ENCODE data around the gene LEP. TPM values are rescaled to one million over a fixed set of nuclear protein-coding genes. Genes with fewer than 3 reads are reported as not detected.

Gene LEP
- total RNA-seq, 1 experiment from 2014 or later: not detected

GRCh38 chr7:128257458-128257857 lies 16.4 kb downstream of the LEP start (continued):
- TF ChIP-seq CBX3 (IDR thresholded peaks at IDR 0.05; ENCODE audit: low read depth) (no peak), EZH2phosphoT487 (IDR thresholded peaks at IDR 0.05; ENCODE audit: borderline replicate concordance) (no peak), MAX (IDR thresholded peaks at IDR 0.05) (no peak), POLR2A (IDR thresholded peaks at IDR 0.05; ENCODE audit: borderline replicate concordance, extremely low read depth, insufficient read depth, insufficient read length) (no peak), CTCF (IDR thresholded peaks at IDR 0.05 in 2 of 3, conservative IDR thresholded peaks at IDR 0.05 in 1 of 3; ENCODE audit: borderline replicate concordance in 1 of 3, insufficient read depth in 1 of 3, low read depth in 2 of 3, low read length in 2 of 3) (no peak)

DNA sequence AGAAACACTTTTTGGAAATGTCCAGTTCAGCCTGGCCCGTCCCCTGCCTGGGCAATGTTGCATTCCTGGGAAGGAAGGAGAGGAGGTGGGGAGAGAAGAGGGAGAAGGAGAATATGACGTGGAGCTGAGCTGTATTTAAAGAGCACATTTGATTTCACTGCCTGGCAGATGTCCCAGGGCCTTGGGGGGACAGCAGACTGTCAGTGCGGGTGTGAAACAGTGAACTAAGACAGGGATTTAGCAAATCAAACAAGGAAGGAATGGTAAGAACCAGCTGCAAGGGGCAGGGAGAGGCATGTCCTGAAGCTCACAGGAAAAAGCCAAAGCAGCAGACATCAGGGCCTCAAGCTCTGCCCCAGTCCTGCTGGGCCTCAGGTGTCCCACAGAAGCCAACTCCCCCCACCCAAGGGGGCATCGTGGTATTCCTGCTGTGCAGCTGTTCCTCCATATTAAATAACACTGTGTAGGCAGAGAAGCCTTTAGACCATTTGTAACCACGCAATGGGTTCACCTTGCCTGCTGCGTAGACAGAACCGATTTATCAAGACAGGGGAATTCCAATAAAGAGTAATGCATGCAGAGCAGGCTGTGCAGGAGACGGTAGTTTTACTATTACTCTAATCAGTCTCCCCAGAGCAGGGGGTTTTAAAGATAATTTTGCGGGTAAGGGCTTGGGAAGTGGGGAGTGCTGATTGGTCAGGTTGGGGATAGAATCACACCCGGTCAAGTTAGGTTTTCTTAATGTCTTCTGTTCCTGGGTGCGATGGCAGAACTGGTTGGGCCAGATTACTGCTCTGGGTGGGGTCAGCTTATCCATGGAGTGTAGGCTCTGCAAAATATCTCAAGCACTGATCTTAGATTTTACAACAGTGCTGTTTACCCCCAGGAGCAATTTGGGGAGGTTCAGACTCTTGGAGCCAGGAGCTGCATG lies 18.3 kb downstream of the LEP start:
- ChIA-PET RAD21 (ENCODE audit: low non-redundant PET in 1 of 2, low total read pairs in 2 of 2, uncharacterized antibody in 2 of 2, unreplicated experiment in 2 of 2) (no interaction called here), POLR2A (no interaction called here), CTCF (no interaction called here)
- H3K27ac ChIP-seq (ENCODE audit: low read depth, low read length): 0 out of 2 replicates have a peak overlapping the region, but pooled peaks have one; percentile 2
- H4K20me1 ChIP-seq (ENCODE audit: insufficient read depth): no peaks in the 10 kb centered on the region
- ATAC-seq (peak; percentile 87), DNase-seq (ENCODE audit: low read depth, low spot score) (peak; percentile 12)
- peaks cover 17 to 19% of the 10 kb centered on the region in 2 experiments for H3K4me1 ChIP-seq (ENCODE audit: control insufficient read depth in 1 of 2, insufficient read depth in 2 of 2, low read length in 2 of 2)
- H3K9ac ChIP-seq (ENCODE audit: low read length): peak overlapping the region; percentile 30
- H3K4me2 ChIP-seq (ENCODE audit: low read length): peak overlapping the region; percentile 70
- no TSS peak for BruUV-seq (replicated peaks)
- H3K27me3 ChIP-seq (ENCODE audit: insufficient read depth, low read length): no peaks in the 10 kb centered on the region
- peak overlapping the region in 1 of 2 experiments; percentile 19; a peak in 1 of 4 replicates for H3K4me3 ChIP-seq (replicated peaks in 1 of 2; ENCODE audit: low read depth in 1 of 2, low read length in 2 of 2)
- intact Hi-C loops (cut with micrococcal nuclease): no loop called here
- no peaks in the 10 kb centered on the region for H3K79me2 ChIP-seq (ENCODE audit: insufficient read depth, low read length)
- H2AFZ ChIP-seq (ENCODE audit: low read depth, low read length, poor library complexity, severe bottlenecking): peak overlapping the region; percentile 43
- H3K9me2 ChIP-seq (ENCODE audit: insufficient read depth): no peaks in the 10 kb centered on the region
- no peaks in the 10 kb centered on the region for H3K36me3 ChIP-seq (ENCODE audit: control insufficient read depth in 1 of 2, insufficient read depth in 2 of 2, low read length in 2 of 2)
- no peaks in the 10 kb centered on the region for H3K9me3 ChIP-seq (ENCODE audit: control insufficient read depth in 1 of 2, insufficient read depth in 1 of 2, low read depth in 1 of 2, low read length in 2 of 2)
- TF ChIP-seq RAD21 (IDR thresholded peaks at IDR 0.05; ENCODE audit: low read depth) (no peak), CBX3 (IDR thresholded peaks at IDR 0.05; ENCODE audit: low read depth) (peak; percentile 38; the same call in 1 of the 2 replicates), ZFX (IDR thresholded peaks at IDR 0.05) (0 out of 2 replicates have a peak, but pooled peaks have one; percentile 7), POLR2A (IDR thresholded peaks at IDR 0.05; ENCODE audit: borderline replicate concordance, extremely low read depth, insufficient read depth, insufficient read length) (no peak), MAX (IDR thresholded peaks at IDR 0.05) (no peak), SP1 (IDR thresholded peaks at IDR 0.05; ENCODE audit: low read depth) (peak; percentile 70), ELF1 (IDR thresholded peaks at IDR 0.05; ENCODE audit: borderline replicate concordance, low read depth) (no peak), JUND (IDR thresholded peaks at IDR 0.05) (no peak), REST (IDR thresholded peaks at IDR 0.05; ENCODE audit: low read depth) (no peak)
- TF ChIP-seq, protein P1, sequence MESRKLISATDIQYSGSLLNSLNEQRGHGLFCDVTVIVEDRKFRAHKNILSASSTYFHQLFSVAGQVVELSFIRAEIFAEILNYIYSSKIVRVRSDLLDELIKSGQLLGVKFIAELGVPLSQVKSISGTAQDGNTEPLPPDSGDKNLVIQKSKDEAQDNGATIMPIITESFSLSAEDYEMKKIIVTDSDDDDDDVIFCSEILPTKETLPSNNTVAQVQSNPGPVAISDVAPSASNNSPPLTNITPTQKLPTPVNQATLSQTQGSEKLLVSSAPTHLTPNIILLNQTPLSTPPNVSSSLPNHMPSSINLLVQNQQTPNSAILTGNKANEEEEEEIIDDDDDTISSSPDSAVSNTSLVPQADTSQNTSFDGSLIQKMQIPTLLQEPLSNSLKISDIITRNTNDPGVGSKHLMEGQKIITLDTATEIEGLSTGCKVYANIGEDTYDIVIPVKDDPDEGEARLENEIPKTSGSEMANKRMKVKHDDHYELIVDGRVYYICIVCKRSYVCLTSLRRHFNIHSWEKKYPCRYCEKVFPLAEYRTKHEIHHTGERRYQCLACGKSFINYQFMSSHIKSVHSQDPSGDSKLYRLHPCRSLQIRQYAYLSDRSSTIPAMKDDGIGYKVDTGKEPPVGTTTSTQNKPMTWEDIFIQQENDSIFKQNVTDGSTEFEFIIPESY (IDR thresholded peaks at IDR 0.05; ENCODE audit: extremely low read depth, insufficient replicate concordance, low read length): no peak
